ENCODE data around the gene MYO18A. TPM values are rescaled to one million over a fixed set of nuclear protein-coding genes. Genes with fewer than 3 reads are reported as not detected.

MYO18A gene
- total and polyA plus RNA-seq, 2 experiments from 2014 or later = 33.8 to 35.6 TPM

GRCh38 chr17:29131814-29132682 lies 48.1 kb downstream of the MYO18A start:
- WGBS (ENCODE audit: low lambda C conversion rate, missing lambda C conversion rate) = 66% methylated on average over 9 of the region's 9 CpGs
- H3K4me2 ChIP-seq = peak overlapping the region; percentile 37
- no peaks in the 10 kb centered on the region for H3K36me3 ChIP-seq (replicated peaks; ENCODE audit: insufficient read depth, low read depth)
- H3K9me3 ChIP-seq (ENCODE audit: low read depth) = no peaks in the 10 kb centered on the region
- H3K9me2 ChIP-seq (replicated peaks; ENCODE audit: insufficient read depth) = no peaks in the 10 kb centered on the region
- H3K79me2 ChIP-seq = peaks cover 40% of the 10 kb centered on the region
- peak; percentile 68 for DNase-seq (ENCODE audit: low spot score)
- TF ChIP-seq EZH2phosphoT487 (IDR thresholded peaks at IDR 0.05; ENCODE audit: low read depth, severe bottlenecking, unreplicated experiment) (no peak), CTCF (IDR thresholded peaks at IDR 0.05; ENCODE audit: poor library complexity) (no peak), EZH2 (IDR thresholded peaks at IDR 0.05; ENCODE audit: borderline replicate concordance) (no peak)
- H3K27ac ChIP-seq = peak overlapping the region; percentile 86
- no peaks in the 10 kb centered on the region for H3K27me3 ChIP-seq
- peaks cover 9% of the 10 kb centered on the region for H3K4me1 ChIP-seq (ENCODE audit: insufficient read depth)
- H4K20me1 ChIP-seq (ENCODE audit: insufficient read depth, poor library complexity, severe bottlenecking) = peaks cover 8% of the 10 kb centered on the region
- H2AFZ ChIP-seq = no peak overlapping the region
- H3K4me3 ChIP-seq = no peak overlapping the region

GRCh38 chr17:29129731-29130130 lies 50.5 kb downstream of the MYO18A start:
- no peak overlapping the region for H3K4me3 ChIP-seq
- no peaks in the 10 kb centered on the region for H3K9me3 ChIP-seq (ENCODE audit: low read depth)
- no peak for DNase-seq (ENCODE audit: low spot score)
- H3K4me2 ChIP-seq = no peak overlapping the region
- no peak overlapping the region for H3K27ac ChIP-seq
- H2AFZ ChIP-seq = no peak overlapping the region
- H3K27me3 ChIP-seq = no peaks in the 10 kb centered on the region
- peaks cover 31% of the 10 kb centered on the region for H3K79me2 ChIP-seq
- H3K4me1 ChIP-seq (ENCODE audit: insufficient read depth) = peaks cover 9% of the 10 kb centered on the region
- 94% methylated on average over 4 of the region's 4 CpGs for WGBS (ENCODE audit: low lambda C conversion rate, missing lambda C conversion rate)
- TF ChIP-seq CTCF (IDR thresholded peaks at IDR 0.05; ENCODE audit: poor library complexity) (no peak), EZH2phosphoT487 (IDR thresholded peaks at IDR 0.05; ENCODE audit: low read depth, severe bottlenecking, unreplicated experiment) (no peak), EZH2 (IDR thresholded peaks at IDR 0.05; ENCODE audit: borderline replicate concordance) (no peak)
- H4K20me1 ChIP-seq (ENCODE audit: insufficient read depth, poor library complexity, severe bottlenecking) = peaks cover 11% of the 10 kb centered on the region
- no peaks in the 10 kb centered on the region for H3K36me3 ChIP-seq (replicated peaks; ENCODE audit: insufficient read depth, low read depth)
- H3K9me2 ChIP-seq (replicated peaks; ENCODE audit: insufficient read depth) = no peaks in the 10 kb centered on the region

GRCh38 chr17:29127840-29128239 lies 52.4 kb downstream of the MYO18A start:
- H3K4me1 ChIP-seq (ENCODE audit: insufficient read depth) = peaks cover 7% of the 10 kb centered on the region
- DNase-seq (ENCODE audit: low spot score) = no peak
- no peaks in the 10 kb centered on the region for H3K36me3 ChIP-seq (replicated peaks; ENCODE audit: insufficient read depth, low read depth)
- TF ChIP-seq CTCF (IDR thresholded peaks at IDR 0.05; ENCODE audit: poor library complexity) = no peak
- no peak for TF ChIP-seq EZH2phosphoT487 (IDR thresholded peaks at IDR 0.05; ENCODE audit: low read depth, severe bottlenecking, unreplicated experiment)
- no peak for TF ChIP-seq EZH2 (IDR thresholded peaks at IDR 0.05; ENCODE audit: borderline replicate concordance)
- H3K4me2 ChIP-seq = no peak overlapping the region
- H4K20me1 ChIP-seq (ENCODE audit: insufficient read depth, poor library complexity, severe bottlenecking) = peaks cover 12% of the 10 kb centered on the region
- H3K9me3 ChIP-seq (ENCODE audit: low read depth) = no peaks in the 10 kb centered on the region
- 92% methylated on average over 9 of the region's 10 CpGs for WGBS (ENCODE audit: low lambda C conversion rate, missing lambda C conversion rate)
- H3K4me3 ChIP-seq = no peak overlapping the region
- H3K9me2 ChIP-seq (replicated peaks; ENCODE audit: insufficient read depth) = no peaks in the 10 kb centered on the region
- H3K79me2 ChIP-seq = peaks cover 21% of the 10 kb centered on the region
- H3K27ac ChIP-seq = no peak overlapping the region
- no peaks in the 10 kb centered on the region for H3K27me3 ChIP-seq
- no peak overlapping the region for H2AFZ ChIP-seq
